Measurements from ENCODE around the gene SLC25A26.

The SLC25A26 gene

GRCh38 chr3:66322436-66322835, 101.6 kb downstream of the SLC25A26 start:
- Histone ChIP-seq H3K4ac (ENCODE audit: low read depth, low read length) (no peak overlapping the region), H3K4me2 (ENCODE audit: low read length) (no peak overlapping the region), H3K14ac (ENCODE audit: low read length) (no peak overlapping the region), H4K12ac (ENCODE audit: low read depth, low read length) (no peak overlapping the region), H3K23ac (ENCODE audit: low read length) (no peak overlapping the region), H3K27me3 (ENCODE audit: insufficient read depth, low read length) (no peaks in the 10 kb centered on the region), H3K79me1 (ENCODE audit: low read length) (peaks cover 5% of the 10 kb centered on the region), H3K4me1 (ENCODE audit: control insufficient read depth in 1 of 2, insufficient read depth in 2 of 2, low read length in 2 of 2) (peaks cover 10% of the 10 kb centered on the region in 2 experiments), H3K9ac (ENCODE audit: low read length) (no peak overlapping the region), H3K27ac (ENCODE audit: low read depth, low read length) (no peak overlapping the region), H3K79me2 (ENCODE audit: control insufficient read depth, insufficient read depth, low read length, poor library complexity) (peaks cover 2% of the 10 kb centered on the region), H3K36me3 (ENCODE audit: control insufficient read depth in 1 of 2, insufficient read depth in 2 of 2, low read length in 2 of 2) (no peaks in the 10 kb centered on the region), H2BK5ac (ENCODE audit: low read depth, low read length, poor library complexity) (no peak overlapping the region), H3K4me3 (ENCODE audit: low read depth, low read length) (no peak overlapping the region), H3K9me3 (ENCODE audit: insufficient read depth, low read depth, low read length) (no peaks in the 10 kb centered on the region), H2BK120ac (ENCODE audit: insufficient read depth, low read length, poor library complexity) (no peak overlapping the region), H4K91ac (ENCODE audit: low read depth, low read length) (no peak overlapping the region), H3K18ac (ENCODE audit: low read length) (no peak overlapping the region), H2AK5ac (ENCODE audit: low read length) (no peak overlapping the region), H4K8ac (ENCODE audit: low read depth, low read length) (no peak overlapping the region), H2BK12ac (ENCODE audit: low read length) (no peak overlapping the region), H2AFZ (ENCODE audit: insufficient read depth, low read length, poor library complexity) (no peak overlapping the region)
- no peak for DNase-seq

DNA sequence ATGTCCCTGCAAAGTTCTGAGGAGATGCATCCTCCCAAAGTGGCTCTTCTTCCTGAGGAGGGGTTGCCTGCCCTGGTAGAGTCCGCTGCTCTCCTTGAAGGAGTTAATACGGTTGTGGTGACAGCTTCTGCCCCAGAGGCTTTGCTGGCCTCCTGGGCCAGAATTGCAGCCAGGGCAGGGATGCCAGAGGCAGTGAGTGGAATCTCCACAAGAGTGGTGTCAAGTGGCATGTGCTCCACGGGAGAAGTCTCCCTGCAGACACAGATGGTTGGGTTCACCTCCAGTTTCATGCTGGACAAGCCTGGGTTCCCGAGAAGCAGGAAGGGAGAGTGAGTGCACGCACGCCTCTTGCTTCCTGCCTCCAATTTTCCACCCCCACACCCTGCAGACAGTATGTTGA, 105.5 kb downstream of the SLC25A26 start:
- H3K9ac ChIP-seq (ENCODE audit: low read length), result no peak overlapping the region
- H3K4ac ChIP-seq (ENCODE audit: low read depth, low read length), result no peak overlapping the region
- WGBS (ENCODE audit: extremely low coverage, insufficient coverage, insufficient read length), result no CpG with 5 or more reads among the region's 6 CpGs
- no peaks in the 10 kb centered on the region for H3K27me3 ChIP-seq (ENCODE audit: insufficient read depth, low read length)
- DNase-seq, result no peak
- H2AFZ ChIP-seq (ENCODE audit: insufficient read depth, low read length, poor library complexity), result no peak overlapping the region
- H3K27ac ChIP-seq (ENCODE audit: low read depth, low read length), result no peak overlapping the region
- H3K79me2 ChIP-seq (ENCODE audit: control insufficient read depth, insufficient read depth, low read length, poor library complexity), result peaks cover 2% of the 10 kb centered on the region
- no peak overlapping the region for H2BK12ac ChIP-seq (ENCODE audit: low read length)
- H4K91ac ChIP-seq (ENCODE audit: low read depth, low read length), result no peak overlapping the region
- H3K4me3 ChIP-seq (ENCODE audit: low read depth, low read length), result no peak overlapping the region
- H3K4me2 ChIP-seq (ENCODE audit: low read length), result no peak overlapping the region
- H3K4me1 ChIP-seq (ENCODE audit: control insufficient read depth in 1 of 2, insufficient read depth in 2 of 2, low read length in 2 of 2), result peaks cover 10% of the 10 kb centered on the region in 2 experiments
- no peak overlapping the region for H4K8ac ChIP-seq (ENCODE audit: low read depth, low read length)
- H3K18ac ChIP-seq (ENCODE audit: low read length), result no peak overlapping the region
- H2AK5ac ChIP-seq (ENCODE audit: low read length), result no peak overlapping the region
- no peaks in the 10 kb centered on the region for H3K36me3 ChIP-seq (ENCODE audit: control insufficient read depth in 1 of 2, insufficient read depth in 2 of 2, low read length in 2 of 2)
- no peaks in the 10 kb centered on the region for H3K9me3 ChIP-seq (ENCODE audit: insufficient read depth, low read depth, low read length)
- no peak overlapping the region for H4K12ac ChIP-seq (ENCODE audit: low read depth, low read length)
- H2BK5ac ChIP-seq (ENCODE audit: low read depth, low read length, poor library complexity), result no peak overlapping the region
- no peak overlapping the region for H3K23ac ChIP-seq (ENCODE audit: low read length)
- no peak overlapping the region for H2BK120ac ChIP-seq (ENCODE audit: insufficient read depth, low read length, poor library complexity)
- H3K79me1 ChIP-seq (ENCODE audit: low read length), result peaks cover 5% of the 10 kb centered on the region
- no peak overlapping the region for H3K14ac ChIP-seq (ENCODE audit: low read length)

- no peak overlapping the region for H2AFZ ChIP-seq (ENCODE audit: insufficient read depth, low read length, poor library complexity)
- no peak overlapping the region for H3K27ac ChIP-seq (ENCODE audit: low read depth, low read length)
- H3K4me2 ChIP-seq (ENCODE audit: low read length), result no peak overlapping the region
- no peaks in the 10 kb centered on the region for H3K36me3 ChIP-seq (ENCODE audit: control insufficient read depth in 1 of 2, insufficient read depth in 2 of 2, low read length in 2 of 2)
- H3K79me2 ChIP-seq (ENCODE audit: control insufficient read depth, insufficient read depth, low read length, poor library complexity), result no peaks in the 10 kb centered on the region
- H3K9ac ChIP-seq (ENCODE audit: low read length), result no peak overlapping the region
- H2AK5ac ChIP-seq (ENCODE audit: low read length), result no peak overlapping the region
- no peak overlapping the region for H4K91ac ChIP-seq (ENCODE audit: low read depth, low read length)
- no peak overlapping the region for H3K4ac ChIP-seq (ENCODE audit: low read depth, low read length)
- H2BK12ac ChIP-seq (ENCODE audit: low read length), result no peak overlapping the region
- H3K23ac ChIP-seq (ENCODE audit: low read length), result no peak overlapping the region
- H3K4me1 ChIP-seq (ENCODE audit: control insufficient read depth in 1 of 2, insufficient read depth in 2 of 2, low read length in 2 of 2), result no peaks in the 10 kb centered on the region
- WGBS (ENCODE audit: extremely low coverage, insufficient coverage, insufficient read length), result no CpG with 5 or more reads among the region's 2 CpGs
- no peaks in the 10 kb centered on the region for H3K9me3 ChIP-seq (ENCODE audit: insufficient read depth, low read depth, low read length)
- no peak overlapping the region for H3K14ac ChIP-seq (ENCODE audit: low read length)
- no peak overlapping the region for H3K4me3 ChIP-seq (ENCODE audit: low read depth, low read length)
- no peak overlapping the region for H2BK120ac ChIP-seq (ENCODE audit: insufficient read depth, low read length, poor library complexity)
- H3K18ac ChIP-seq (ENCODE audit: low read length), result no peak overlapping the region
- no peak overlapping the region for H4K12ac ChIP-seq (ENCODE audit: low read depth, low read length)
- DNase-seq, result no peak
- H4K8ac ChIP-seq (ENCODE audit: low read depth, low read length), result no peak overlapping the region
- no peaks in the 10 kb centered on the region for H3K27me3 ChIP-seq (ENCODE audit: insufficient read depth, low read length)
- no peaks in the 10 kb centered on the region for H3K79me1 ChIP-seq (ENCODE audit: low read length)
- H2BK5ac ChIP-seq (ENCODE audit: low read depth, low read length, poor library complexity), result no peak overlapping the region
These were observed 114.9 kb downstream of the SLC25A26 start for GRCh38 chr3:66335671-66336070.

DNA sequence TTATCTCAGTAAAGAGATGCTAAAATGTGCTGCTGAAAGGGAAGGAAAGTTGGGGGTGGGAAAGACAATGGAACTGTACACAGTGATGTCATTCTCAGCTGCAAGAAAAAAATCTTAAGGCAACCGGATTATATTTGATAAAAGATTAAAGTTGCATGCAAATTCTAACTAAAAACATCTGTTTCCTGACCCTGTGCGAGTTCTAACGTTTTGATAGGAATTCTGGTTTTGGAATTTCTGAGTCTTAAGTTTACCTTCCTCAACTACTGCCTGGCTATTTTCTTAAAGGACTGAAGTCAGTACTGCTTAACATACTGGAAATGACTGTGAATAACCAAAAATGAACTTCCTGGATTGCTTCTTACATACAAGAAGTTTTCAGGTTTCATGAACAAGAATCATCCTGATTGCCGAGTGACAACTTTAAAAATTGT, 115.5 kb downstream of the SLC25A26 start:
- Histone ChIP-seq H3K4ac (ENCODE audit: low read depth, low read length) (no peak overlapping the region), H3K79me1 (ENCODE audit: low read length) (no peaks in the 10 kb centered on the region), H2BK12ac (ENCODE audit: low read length) (no peak overlapping the region), H3K4me2 (ENCODE audit: low read length) (no peak overlapping the region), H2AK5ac (ENCODE audit: low read length) (no peak overlapping the region), H3K18ac (ENCODE audit: low read length) (no peak overlapping the region), H3K79me2 (ENCODE audit: control insufficient read depth, insufficient read depth, low read length, poor library complexity) (no peaks in the 10 kb centered on the region), H2BK5ac (ENCODE audit: low read depth, low read length, poor library complexity) (no peak overlapping the region), H2AFZ (ENCODE audit: insufficient read depth, low read length, poor library complexity) (no peak overlapping the region), H3K9ac (ENCODE audit: low read length) (no peak overlapping the region), H4K91ac (ENCODE audit: low read depth, low read length) (no peak overlapping the region), H3K4me3 (ENCODE audit: low read depth, low read length) (no peak overlapping the region), H3K27me3 (ENCODE audit: insufficient read depth, low read length) (no peaks in the 10 kb centered on the region), H4K8ac (ENCODE audit: low read depth, low read length) (no peak overlapping the region), H2BK120ac (ENCODE audit: insufficient read depth, low read length, poor library complexity) (no peak overlapping the region), H4K12ac (ENCODE audit: low read depth, low read length) (no peak overlapping the region), H3K14ac (ENCODE audit: low read length) (no peak overlapping the region), H3K9me3 (ENCODE audit: insufficient read depth, low read depth, low read length) (no peaks in the 10 kb centered on the region), H3K23ac (ENCODE audit: low read length) (no peak overlapping the region), H3K27ac (ENCODE audit: low read depth, low read length) (no peak overlapping the region), H3K4me1 (ENCODE audit: control insufficient read depth in 1 of 2, insufficient read depth in 2 of 2, low read length in 2 of 2) (no peaks in the 10 kb centered on the region), H3K36me3 (ENCODE audit: control insufficient read depth in 1 of 2, insufficient read depth in 2 of 2, low read length in 2 of 2) (no peaks in the 10 kb centered on the region)
- peak in 1 of 2 donors; percentile 21 for DNase-seq
- no CpG with 5 or more reads among the region's 4 CpGs for WGBS (ENCODE audit: extremely low coverage, insufficient coverage, insufficient read length)

Measured in trophoblast cell (in vitro differentiated cells and primary cell).